Activated CD8-positive, alpha-beta memory T cell treated with anti-CD3 and anti-CD28 coated beads, Interleukin-2, amount 10 ng/mL, durations not matched to agents 7 days and 5 days (primary cell): ENCODE data around the gene FAM3C. TPM values are rescaled to one million over a fixed set of nuclear protein-coding genes. Genes with fewer than 3 reads are reported as not detected.
"Not testable (repeated sequence)": the region's sequence is repeated elsewhere in the genome, so short reads cannot be mapped to it uniquely, and the experiment has no call there.

Source experiments
- ATAC-seq: fragments of 150-1000 bp; cut with Tn5 transposase; one replicate; pipeline ENCODE4 v1.10.0; 2021; ENCODE audit warnings: moderate library complexity
- CTCF ChIA-PET: fragments of 350-600 bp; sonication (Branson Sonifier 250); formaldehyde crosslinking; loops from one replicate; lab custom pipeline; 2021; ENCODE audit warnings: antibody characterized with exemption; lab: Charles Lee
- DNase-seq: peaks from one replicate; pipeline ENCODE4 v3.0.0-alpha.2; 2020
- H3K27ac Mint-ChIP-seq: one replicate; pipeline ENCODE4 v1.8.0; 2021; ENCODE audit warnings: mild to moderate bottlenecking, mixed read lengths
- H3K27me3 Mint-ChIP-seq: one replicate; pipeline ENCODE4 v1.8.0; 2021; ENCODE audit warnings: mixed read lengths
- H3K36me3 Mint-ChIP-seq: one replicate; pipeline ENCODE4 v1.8.0; 2021; ENCODE audit warnings: mild to moderate bottlenecking, mixed read lengths
- H3K4me1 Mint-ChIP-seq: one replicate; pipeline ENCODE4 v1.8.0; 2021; ENCODE audit warnings: mixed read lengths
- H3K4me3 Mint-ChIP-seq: one replicate; pipeline ENCODE4 v1.8.0; 2021; ENCODE audit warnings: mild to moderate bottlenecking, moderate library complexity, mixed read lengths
- H3K9me3 Mint-ChIP-seq: one replicate; pipeline ENCODE4 v1.8.0; 2022; ENCODE audit warnings: low read depth, mixed read lengths
- total RNA-seq, 2 experiments: library from RNA; stranded (reverse); gene quantifications; one replicate each; pipeline ENCODE4 v1.2.3, GENCODE V29; 2021

Gene FAM3C
- total RNA-seq, 2 experiments from 2014 or later = 50.3 to 96.0 TPM

DNA sequence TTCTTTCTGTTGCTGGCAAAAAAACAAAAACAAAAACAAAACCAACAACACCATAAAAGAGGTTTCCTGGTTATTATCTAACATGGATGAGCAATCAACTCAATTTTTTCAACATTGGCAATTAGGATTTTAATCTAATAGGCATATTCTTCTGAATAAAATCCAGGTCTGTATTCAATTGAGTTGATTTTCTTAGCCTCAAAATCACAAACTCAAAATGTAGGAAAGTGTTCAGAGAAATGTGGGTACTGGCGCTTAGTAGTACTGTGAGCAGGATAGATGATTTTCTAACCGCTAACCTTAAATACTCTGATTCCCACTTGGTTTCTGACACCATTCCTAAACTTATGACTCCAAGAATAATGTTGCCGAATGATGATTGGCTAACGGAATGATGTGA lies 61.7 kb downstream of the FAM3C start:
- no peak for DNase-seq
- H3K9me3 Mint-ChIP-seq = no peaks in the 10 kb centered on the region
- H3K27me3 Mint-ChIP-seq = peaks cover 51% of the 10 kb centered on the region
- CTCF ChIA-PET = no interaction called here
- no peak for ATAC-seq
- H3K4me3 Mint-ChIP-seq = no peak overlapping the region
- H3K4me1 Mint-ChIP-seq = peaks cover 11% of the 10 kb centered on the region
- peaks cover 5% of the 10 kb centered on the region for H3K36me3 Mint-ChIP-seq
- no peak overlapping the region for H3K27ac Mint-ChIP-seq

DNA sequence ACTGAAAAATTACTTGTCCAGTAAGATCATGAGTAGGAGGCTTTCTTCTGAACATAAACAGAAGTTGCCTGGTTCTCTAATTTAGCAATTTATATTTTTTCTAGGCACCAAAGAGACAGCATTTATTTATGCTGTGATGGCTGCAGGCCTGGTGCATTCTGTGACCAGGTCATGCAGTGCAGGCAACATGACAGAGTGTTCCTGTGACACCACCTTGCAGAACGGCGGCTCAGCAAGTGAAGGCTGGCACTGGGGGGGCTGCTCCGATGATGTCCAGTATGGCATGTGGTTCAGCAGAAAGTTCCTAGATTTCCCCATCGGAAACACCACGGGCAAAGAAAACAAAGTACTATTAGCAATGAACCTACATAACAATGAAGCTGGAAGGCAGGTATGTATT lies 64.5 kb downstream of the FAM3C start:
- Mint-ChIP-seq H3K27ac (no peak overlapping the region), H3K9me3 (no peaks in the 10 kb centered on the region), H3K36me3 (no peaks in the 10 kb centered on the region), H3K4me1 (peaks cover 23% of the 10 kb centered on the region), H3K27me3 (peaks cover 71% of the 10 kb centered on the region), H3K4me3 (no peak overlapping the region)
- CTCF ChIA-PET = interaction anchor here (1.2 to 2.8 kb wide), 2 partner anchors 29 to 216 kb away, joined by 3 to 18 read pairs; no protein-coding TSS in a partner anchor
- DNase-seq (no peak), ATAC-seq (no peak)

DNA sequence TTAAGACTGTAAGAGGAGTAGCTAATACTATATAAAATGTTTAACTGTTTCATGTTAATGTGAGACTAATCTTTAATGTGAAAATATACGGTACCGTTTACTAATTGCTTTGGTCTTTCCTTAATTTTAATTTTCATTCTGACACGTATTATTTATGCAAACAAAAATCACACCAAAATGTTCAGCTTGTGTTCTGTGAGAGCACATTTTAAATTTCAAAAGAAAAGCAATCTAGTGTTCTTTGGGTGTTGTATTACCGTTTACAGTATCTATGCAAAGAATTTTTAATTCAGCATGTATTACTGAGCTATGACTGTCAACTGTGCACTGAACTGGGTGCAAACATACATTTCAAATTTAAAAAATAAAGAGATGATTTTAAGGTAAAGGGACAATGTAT lies 65.1 kb downstream of the FAM3C start:
- ATAC-seq (no peak), DNase-seq (no peak)
- Mint-ChIP-seq H3K27me3 (peaks cover 71% of the 10 kb centered on the region), H3K36me3 (no peaks in the 10 kb centered on the region), H3K27ac (no peak overlapping the region), H3K4me3 (no peak overlapping the region), H3K9me3 (no peaks in the 10 kb centered on the region), H3K4me1 (peaks cover 23% of the 10 kb centered on the region)
- CTCF ChIA-PET = interaction anchor here (0.6 to 2.8 kb wide), 5 partner anchors 30 to 662 kb away, joined by 3 to 18 read pairs (median 3); no protein-coding TSS in a partner anchor

DNA sequence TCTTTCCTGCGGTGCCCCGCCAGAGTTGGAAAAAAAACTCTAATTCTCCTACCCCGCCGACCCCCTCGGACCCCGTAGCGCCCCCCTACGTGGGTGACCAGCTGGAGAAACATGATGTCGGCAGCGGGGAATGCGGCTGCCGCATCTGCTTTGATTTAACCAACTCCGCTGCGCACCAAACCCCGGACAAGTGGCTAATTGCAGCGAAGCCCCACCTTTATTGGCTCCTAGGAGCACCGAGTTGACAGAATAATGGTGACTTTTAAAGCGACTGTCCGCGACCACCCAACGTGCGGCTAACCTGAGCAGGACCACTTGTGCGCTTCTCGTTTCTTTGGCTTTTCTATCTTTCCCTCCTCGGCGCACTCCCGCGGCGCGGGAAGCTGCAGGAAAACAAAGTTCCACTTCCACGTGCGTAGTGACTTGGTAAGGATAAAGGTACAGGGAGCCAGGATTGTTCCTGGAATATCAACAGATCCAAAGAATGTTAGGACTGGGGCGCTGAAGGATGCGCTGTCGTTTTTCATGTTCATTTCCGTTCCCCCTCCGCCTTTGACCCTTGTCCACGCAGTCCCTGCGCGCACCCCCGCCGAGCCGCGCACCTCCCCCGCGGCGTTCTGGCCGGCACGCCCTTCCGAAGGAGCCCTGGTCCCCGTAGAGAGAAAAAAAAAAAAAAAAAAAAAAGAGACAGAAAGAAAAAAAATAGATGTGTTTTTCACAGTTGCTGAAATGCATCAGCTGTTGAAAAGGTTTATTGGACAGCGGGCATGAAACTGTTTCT lies 65.9 kb downstream of the FAM3C start:
- no peaks in the 10 kb centered on the region for H3K36me3 Mint-ChIP-seq
- H3K9me3 Mint-ChIP-seq = no peaks in the 10 kb centered on the region
- H3K4me3 Mint-ChIP-seq = peak overlapping the region; percentile 66
- H3K27ac Mint-ChIP-seq = no peak overlapping the region
- H3K4me1 Mint-ChIP-seq = peaks cover 23% of the 10 kb centered on the region
- ATAC-seq = peak; percentile 20
- CTCF ChIA-PET = interaction anchor here (0.6 to 2.8 kb wide), 11 partner anchors 16 to 666 kb away, joined by 3 to 18 read pairs (median 3); no protein-coding TSS in a partner anchor
- DNase-seq = no peak
- H3K27me3 Mint-ChIP-seq = peaks cover 72% of the 10 kb centered on the region

- ATAC-seq (peak; percentile 74), DNase-seq (peak; percentile 60)
- peaks cover 23% of the 10 kb centered on the region for H3K4me1 Mint-ChIP-seq
- CTCF ChIA-PET = interaction anchor here (0.6 to 2.8 kb wide), 7 partner anchors 17 to 667 kb away, joined by 3 to 18 read pairs (median 3); no protein-coding TSS in a partner anchor
- H3K27ac Mint-ChIP-seq = no peak overlapping the region
- no peaks in the 10 kb centered on the region for H3K36me3 Mint-ChIP-seq
- peak overlapping the region; percentile 66 for H3K4me3 Mint-ChIP-seq
- peaks cover 67% of the 10 kb centered on the region for H3K27me3 Mint-ChIP-seq
- H3K9me3 Mint-ChIP-seq = no peaks in the 10 kb centered on the region
Observed at GRCh38 chr7:121329191-121330052, 66.7 kb downstream of the FAM3C start.

DNA sequence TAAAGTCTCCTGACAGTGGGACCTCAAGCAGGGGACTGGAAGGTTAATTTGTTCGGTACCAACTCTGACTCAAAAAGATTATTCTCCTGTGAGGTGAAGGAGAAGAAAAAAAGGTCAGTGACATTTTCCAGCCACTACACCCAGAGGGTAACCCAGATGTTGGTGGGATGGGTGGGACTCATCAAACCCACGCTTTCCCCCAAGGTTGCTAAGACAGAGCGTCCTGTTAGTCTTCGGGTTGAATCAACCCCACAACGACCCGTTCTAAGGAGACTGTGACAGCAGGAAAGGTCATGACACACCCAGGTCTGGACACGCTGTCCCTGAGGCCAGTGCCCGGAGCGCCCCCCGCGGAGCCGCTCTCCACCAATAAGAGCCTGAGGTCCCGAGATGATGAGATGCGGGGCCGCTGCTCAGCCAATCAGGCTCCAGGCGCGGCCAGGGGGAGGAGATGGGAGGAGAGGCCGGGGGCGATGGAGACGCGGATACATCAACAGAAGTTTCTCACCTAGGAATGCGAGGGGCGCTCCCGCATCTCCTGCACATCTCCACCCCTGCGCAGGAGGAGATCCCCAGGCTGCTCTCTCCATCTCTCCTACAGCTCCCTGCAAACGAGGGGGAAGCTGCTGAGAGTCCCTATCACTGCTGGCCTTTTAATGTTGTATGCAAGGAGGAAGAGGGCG lies 67.5 kb downstream of the FAM3C start, which contains the start of gene WNT16:
WNT16 (plus strand) TSS at position 493 of the 683 bp plus-strand sequence. CDS start 293 bp downstream, outside the sequence.
- Mint-ChIP-seq H3K4me3 (peak within 1 kb of the TSS; percentile 66), H3K4me1 (peaks cover 23% of the 10 kb centered on the region), H3K36me3 (no peaks in the 10 kb centered on the region), H3K27ac (no peak within 1 kb of the TSS), H3K27me3 (peaks cover 67% of the 10 kb centered on the region), H3K9me3 (no peaks in the 10 kb centered on the region)
- CTCF ChIA-PET = interaction anchor here (1.4 to 2.8 kb wide), 2 partner anchors 200 to 219 kb away, joined by 3 to 18 read pairs; no protein-coding TSS in a partner anchor
- peak; percentile 24 for ATAC-seq
- no peak for DNase-seq

GRCh38 chr7:121327671-121328070 lies 68.4 kb downstream of the FAM3C start:
- Mint-ChIP-seq H3K27me3 (peaks cover 71% of the 10 kb centered on the region), H3K4me3 (no peak overlapping the region), H3K9me3 (no peaks in the 10 kb centered on the region), H3K36me3 (no peaks in the 10 kb centered on the region), H3K4me1 (peaks cover 23% of the 10 kb centered on the region), H3K27ac (no peak overlapping the region)
- CTCF ChIA-PET = interaction anchor here (0.9 kb wide), 1 partner anchor 24 kb away, joined by 3 read pairs; no protein-coding TSS in a partner anchor
- ATAC-seq = no peak
- DNase-seq = no peak

- peaks cover 37% of the 10 kb centered on the region for H3K27me3 Mint-ChIP-seq
- H3K9me3 Mint-ChIP-seq = no peaks in the 10 kb centered on the region
- no peak for DNase-seq
- H3K4me1 Mint-ChIP-seq = peaks cover 5% of the 10 kb centered on the region
- no peaks in the 10 kb centered on the region for H3K36me3 Mint-ChIP-seq
- H3K4me3 Mint-ChIP-seq = no peak overlapping the region
- ATAC-seq = no peak
- H3K27ac Mint-ChIP-seq = no peak overlapping the region
- CTCF ChIA-PET = interaction anchor here (1.4 kb wide), 1 partner anchor 671 kb away, joined by 4 read pairs; no protein-coding TSS in a partner anchor
Observed at GRCh38 chr7:121323515-121324302, 72.4 kb downstream of the FAM3C start.

- no peak for ATAC-seq
- Mint-ChIP-seq H3K4me1 (no peaks in the 10 kb centered on the region), H3K36me3 (no peaks in the 10 kb centered on the region), H3K27ac (no peak overlapping the region), H3K4me3 (no peak overlapping the region), H3K9me3 (no peaks in the 10 kb centered on the region), H3K27me3 (peaks cover 25% of the 10 kb centered on the region)
- no peak for DNase-seq
- CTCF ChIA-PET = no interaction called here
Observed at GRCh38 chr7:121322460-121322859, 73.6 kb downstream of the FAM3C start.

DNA sequence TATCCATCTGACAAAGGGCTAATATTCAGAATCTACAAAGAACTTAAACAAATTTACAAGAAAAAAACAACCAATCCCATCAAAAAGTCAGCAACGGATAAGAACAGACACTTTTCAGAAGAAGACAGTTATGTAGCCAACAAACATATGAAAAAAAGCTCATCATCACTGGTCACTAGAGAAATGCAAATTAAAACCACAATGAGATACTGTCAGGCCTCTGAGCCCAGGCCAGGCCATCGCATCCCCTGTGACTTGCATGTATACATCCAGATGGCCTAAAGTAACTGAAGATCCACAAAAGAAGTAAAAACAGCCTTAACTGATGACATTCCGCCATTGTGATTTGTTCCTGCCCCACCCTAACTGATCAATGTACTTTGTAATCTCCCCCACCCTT lies 80.9 kb downstream of the FAM3C start:
- H3K9me3 Mint-ChIP-seq, CTCF ChIA-PET, H3K4me1 Mint-ChIP-seq, H3K4me3 Mint-ChIP-seq, H3K27ac Mint-ChIP-seq, ATAC-seq, H3K36me3 Mint-ChIP-seq, DNase-seq: not testable (repeated sequence)
- H3K27me3 Mint-ChIP-seq = peaks cover 15% of the 10 kb centered on the region

GRCh38 chr7:121313793-121314676 lies 82.1 kb downstream of the FAM3C start:
- CTCF ChIA-PET = no interaction called here
- no peaks in the 10 kb centered on the region for H3K36me3 Mint-ChIP-seq
- ATAC-seq (no peak), DNase-seq (no peak)
- no peak overlapping the region for H3K4me3 Mint-ChIP-seq
- H3K4me1 Mint-ChIP-seq = no peaks in the 10 kb centered on the region
- H3K9me3 Mint-ChIP-seq = no peaks in the 10 kb centered on the region
- H3K27ac Mint-ChIP-seq = no peak overlapping the region
- peaks cover 21% of the 10 kb centered on the region for H3K27me3 Mint-ChIP-seq
